ENCODE results near the gene ARSK. TPM values are rescaled to one million over a fixed set of nuclear protein-coding genes. Genes with fewer than 3 reads are reported as not detected.

Gene ARSK
- total and polyA plus RNA-seq, 2 of the 13 experiments (the other 11 are each of a cell fraction or from before 2014, with no cell fraction given): 7.9 TPM

GRCh38 chr5:95554647-95555548 is at the start of gene ARSK, which contains the start of gene SKIC3 (continued):
- TF ChIP-seq, protein P1, sequence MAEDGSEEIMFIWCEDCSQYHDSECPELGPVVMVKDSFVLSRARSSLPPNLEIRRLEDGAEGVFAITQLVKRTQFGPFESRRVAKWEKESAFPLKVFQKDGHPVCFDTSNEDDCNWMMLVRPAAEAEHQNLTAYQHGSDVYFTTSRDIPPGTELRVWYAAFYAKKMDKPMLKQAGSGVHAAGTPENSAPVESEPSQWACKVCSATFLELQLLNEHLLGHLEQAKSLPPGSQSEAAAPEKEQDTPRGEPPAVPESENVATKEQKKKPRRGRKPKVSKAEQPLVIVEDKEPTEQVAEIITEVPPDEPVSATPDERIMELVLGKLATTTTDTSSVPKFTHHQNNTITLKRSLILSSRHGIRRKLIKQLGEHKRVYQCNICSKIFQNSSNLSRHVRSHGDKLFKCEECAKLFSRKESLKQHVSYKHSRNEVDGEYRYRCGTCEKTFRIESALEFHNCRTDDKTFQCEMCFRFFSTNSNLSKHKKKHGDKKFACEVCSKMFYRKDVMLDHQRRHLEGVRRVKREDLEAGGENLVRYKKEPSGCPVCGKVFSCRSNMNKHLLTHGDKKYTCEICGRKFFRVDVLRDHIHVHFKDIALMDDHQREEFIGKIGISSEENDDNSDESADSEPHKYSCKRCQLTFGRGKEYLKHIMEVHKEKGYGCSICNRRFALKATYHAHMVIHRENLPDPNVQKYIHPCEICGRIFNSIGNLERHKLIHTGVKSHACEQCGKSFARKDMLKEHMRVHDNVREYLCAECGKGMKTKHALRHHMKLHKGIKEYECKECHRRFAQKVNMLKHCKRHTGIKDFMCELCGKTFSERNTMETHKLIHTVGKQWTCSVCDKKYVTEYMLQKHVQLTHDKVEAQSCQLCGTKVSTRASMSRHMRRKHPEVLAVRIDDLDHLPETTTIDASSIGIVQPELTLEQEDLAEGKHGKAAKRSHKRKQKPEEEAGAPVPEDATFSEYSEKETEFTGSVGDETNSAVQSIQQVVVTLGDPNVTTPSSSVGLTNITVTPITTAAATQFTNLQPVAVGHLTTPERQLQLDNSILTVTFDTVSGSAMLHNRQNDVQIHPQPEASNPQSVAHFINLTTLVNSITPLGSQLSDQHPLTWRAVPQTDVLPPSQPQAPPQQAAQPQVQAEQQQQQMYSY (CRISPR knock-in tag; IDR thresholded peaks at IDR 0.05): peak; percentile 39; the same call in 1 of the 2 replicates
- TF ChIP-seq ZMYM3 (CRISPR knock-in tag; IDR thresholded peaks at IDR 0.05) (0 out of 2 replicates have a peak, but pooled peaks have one; percentile 19), KDM5B (CRISPR knock-in tag; IDR thresholded peaks at IDR 0.05; ENCODE audit: borderline replicate concordance) (peak; percentile 65; the same call in 1 of the 2 replicates), KLF6 (CRISPR knock-in tag; IDR thresholded peaks at IDR 0.05) (no peak), ZNF230 (CRISPR knock-in tag; IDR thresholded peaks at IDR 0.05) (0 out of 2 replicates have a peak, but pooled peaks have one; percentile 27), KIAA2018 (CRISPR knock-in tag; IDR thresholded peaks at IDR 0.05; ENCODE audit: borderline replicate concordance) (no peak), TCF7L2 (IDR thresholded peaks at IDR 0.05; ENCODE audit: low read depth, low read length) (no peak), ZMAT3 (CRISPR knock-in tag; conservative IDR thresholded peaks at IDR 0.05) (peak; percentile 86; the same call in 1 of the 2 replicates), THYN1 (CRISPR knock-in tag; IDR thresholded peaks at IDR 0.05; ENCODE audit: borderline replicate concordance, low read depth) (no peak), ZBTB3 (CRISPR knock-in tag; IDR thresholded peaks at IDR 0.05; ENCODE audit: borderline replicate concordance, low read depth) (no peak), SRSF4 (IDR thresholded peaks at IDR 0.05; ENCODE audit: low read depth, low read length, poor library complexity, severe bottlenecking) (no peak), KDM4B (CRISPR knock-in tag; IDR thresholded peaks at IDR 0.05) (peak; percentile 87; the same call in 1 of the 2 replicates), NCOA1 (CRISPR knock-in tag; IDR thresholded peaks at IDR 0.05) (no peak), CREB1 (IDR thresholded peaks at IDR 0.05) (no peak), CREB1 (CRISPR knock-in tag; IDR thresholded peaks at IDR 0.05) (peak; percentile 61; the same call in 1 of the 2 replicates), MTF1 (CRISPR knock-in tag; IDR thresholded peaks at IDR 0.05) (no peak; the same call in 1 of the 2 replicates)

Data from HepG2 (cell line).